WTC11 (cell line): ENCODE results near the gene NPFFR1. TPM values are rescaled to one million over a fixed set of nuclear protein-coding genes. Genes with fewer than 3 reads are reported as not detected.

Source experiments
- ATAC-seq: fragments of 200-7000 bp; cut with Tn5 transposase; 2 replicates; pipeline ENCODE4 v1.10.0; 2021; ENCODE audit warnings: mild to moderate bottlenecking, moderate library complexity
- CTCF ChIA-PET: fragments of 300-600 bp; sonication (Branson Sonifier 250); formaldehyde crosslinking; loops from one replicate; lab custom pipeline; 2021; ENCODE audit warnings: antibody characterized with exemption; lab: Charles Lee
- POLR2A ChIA-PET: fragments of 350-600 bp; sonication (Branson Sonifier 250); formaldehyde crosslinking; loops from one replicate; lab custom pipeline; 2021; ENCODE audit warnings: antibody characterized with exemption; lab: Charles Lee
- DNase-seq: peaks from one replicate; pipeline ENCODE4 v3.0.0; 2021; ENCODE audit warnings: low spot score
- H3K27ac Mint-ChIP-seq: 2 replicates; pipeline ENCODE4 v1.8.0; 2021; ENCODE audit warnings: mixed read lengths
- H3K27me3 Mint-ChIP-seq: 2 replicates; pipeline ENCODE4 v1.8.0; 2021; ENCODE audit warnings: low read depth, mild to moderate bottlenecking, moderate library complexity, mixed read lengths
- H3K36me3 Mint-ChIP-seq: 2 replicates; pipeline ENCODE4 v1.8.0; 2021; ENCODE audit warnings: mixed read lengths
- H3K4me1 Mint-ChIP-seq: 2 replicates; pipeline ENCODE4 v1.8.0; 2022; ENCODE audit warnings: mixed read lengths
- H3K4me3 Mint-ChIP-seq: 2 replicates; pipeline ENCODE4 v1.8.0; 2021; ENCODE audit warnings: mild to moderate bottlenecking, moderate library complexity, mixed read lengths
- H3K9me3 Mint-ChIP-seq: 2 replicates; pipeline ENCODE4 v1.8.0; 2021; ENCODE audit warnings: mixed read lengths
- CDX4 ChIP-seq: fragments of 250-450 bp; sonication (Bioruptor Pico); IDR thresholded peaks from 2 replicates; pipeline ENCODE4 v1.9.0; 2021; ENCODE audit warnings: moderate library complexity, mild to moderate bottlenecking, inconsistent platforms, borderline replicate concordance
- FOXJ3 ChIP-seq: sonication (generic); formaldehyde crosslinking; IDR thresholded peaks from 2 replicates; pipeline ENCODE4 v1.9.0; 2021; ENCODE audit warnings: missing genetic modification reagents, mild to moderate bottlenecking, borderline replicate concordance
- IRF2 ChIP-seq: sonication (generic); formaldehyde crosslinking; IDR thresholded peaks from 2 replicates; pipeline ENCODE4 v1.8.0; 2022; ENCODE audit warnings: low read depth, missing genetic modification reagents, borderline replicate concordance
- MYBL2 ChIP-seq: sonication (generic); formaldehyde crosslinking; IDR thresholded peaks from 2 replicates; pipeline ENCODE4 v1.8.1; 2023; ENCODE audit warnings: mild to moderate bottlenecking, moderate library complexity, missing genetic modification reagents
- PREB ChIP-seq: sonication (generic); formaldehyde crosslinking; IDR thresholded peaks from 2 replicates; pipeline ENCODE4 v1.8.1; 2022; ENCODE audit warnings: mild to moderate bottlenecking, missing genetic modification reagents, moderate library complexity, borderline replicate concordance
- ZNF317 ChIP-seq: sonication (generic); formaldehyde crosslinking; IDR thresholded peaks from 2 replicates; pipeline ENCODE4 v1.8.1; 2023; ENCODE audit warnings: low read depth, mild to moderate bottlenecking, moderate library complexity, missing genetic modification reagents, borderline replicate concordance
- ZNF423 ChIP-seq: fragments of 250-450 bp; sonication (Bioruptor Pico); IDR thresholded peaks from 2 replicates; pipeline ENCODE4 v2.1.2; 2022; ENCODE audit warnings: mild to moderate bottlenecking, moderate library complexity
- total RNA-seq: library from RNA; stranded (reverse); gene quantifications from 3 replicates; pipeline ENCODE4 v1.2.3, GENCODE V29; 2021
- TF ChIP-seq, protein P1 (sequence below): fragments of 250-450 bp; sonication (Bioruptor Pico); conservative IDR thresholded peaks from 2 replicates; pipeline ENCODE4 v1.9.0; 2021; ENCODE audit warnings: mild to moderate bottlenecking
- TF ChIP-seq, protein P2 (sequence below): sonication (generic); formaldehyde crosslinking; IDR thresholded peaks from 2 replicates; pipeline ENCODE4 v1.8.0; 2022; ENCODE audit warnings: mild to moderate bottlenecking, missing genetic modification reagents
- TF ChIP-seq, protein P3 (sequence below): sonication (generic); formaldehyde crosslinking; IDR thresholded peaks from 2 replicates; pipeline ENCODE4 v1.8.1; 2022; ENCODE audit warnings: low read depth, mild to moderate bottlenecking, moderate library complexity, missing genetic modification reagents, borderline replicate concordance
- TF ChIP-seq, protein P4 (sequence below): sonication (generic); formaldehyde crosslinking; IDR thresholded peaks from 2 replicates; pipeline ENCODE4 v1.8.0; 2022; ENCODE audit warnings: missing genetic modification reagents

The NPFFR1 gene
- total RNA-seq, 1 experiment from 2014 or later = 0.04 TPM

- TF ChIP-seq, protein P1, sequence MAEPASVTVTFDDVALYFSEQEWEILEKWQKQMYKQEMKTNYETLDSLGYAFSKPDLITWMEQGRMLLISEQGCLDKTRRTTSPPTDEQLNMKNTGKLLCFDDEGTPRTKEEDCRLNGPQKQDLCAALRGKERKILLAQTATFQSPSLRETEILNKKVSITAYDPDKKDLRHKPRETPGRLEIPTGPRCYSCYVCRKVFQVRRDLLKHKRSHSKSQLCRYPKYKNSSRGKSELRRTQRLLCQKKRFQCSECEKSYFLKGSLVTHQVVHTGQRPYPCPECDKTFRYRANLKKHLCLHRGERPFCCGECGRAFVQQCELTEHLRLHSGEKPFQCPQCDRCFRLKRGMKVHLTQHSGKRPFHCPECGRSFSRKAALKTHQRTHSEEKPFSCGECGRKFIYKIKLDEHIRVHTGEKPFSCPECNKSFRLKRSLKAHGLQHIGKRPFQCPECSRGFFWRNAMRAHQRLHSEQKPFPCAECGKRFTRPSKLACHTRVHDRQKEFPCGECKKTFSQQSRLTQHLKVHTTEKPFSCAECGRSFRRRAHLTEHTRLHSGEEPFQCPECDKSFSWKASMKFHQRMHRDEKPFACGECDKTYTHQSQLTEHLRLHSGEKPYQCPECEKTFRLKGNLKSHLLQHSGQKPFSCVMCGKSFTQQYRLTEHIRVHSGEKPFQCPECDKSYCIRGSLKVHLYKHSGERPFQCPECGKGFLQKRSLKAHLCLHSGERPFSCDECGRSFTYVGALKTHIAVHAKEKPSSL = no peak
- TF ChIP-seq ZNF423 (CRISPR knock-in tag) = no peak
Measured at GRCh38 chr10:70333268-70333667, 49.5 kb upstream of the NPFFR1 start (continued).

GRCh38 chr10:70331486-70332268 lies 47.9 kb upstream of the NPFFR1 start:
- no peak for TF ChIP-seq CDX4 (CRISPR knock-in tag)
- no peak for TF ChIP-seq IRF2 (CRISPR knock-in tag)
- no peak for TF ChIP-seq ZNF317 (CRISPR knock-in tag)
- no peak for TF ChIP-seq MYBL2
- TF ChIP-seq, protein P2, sequence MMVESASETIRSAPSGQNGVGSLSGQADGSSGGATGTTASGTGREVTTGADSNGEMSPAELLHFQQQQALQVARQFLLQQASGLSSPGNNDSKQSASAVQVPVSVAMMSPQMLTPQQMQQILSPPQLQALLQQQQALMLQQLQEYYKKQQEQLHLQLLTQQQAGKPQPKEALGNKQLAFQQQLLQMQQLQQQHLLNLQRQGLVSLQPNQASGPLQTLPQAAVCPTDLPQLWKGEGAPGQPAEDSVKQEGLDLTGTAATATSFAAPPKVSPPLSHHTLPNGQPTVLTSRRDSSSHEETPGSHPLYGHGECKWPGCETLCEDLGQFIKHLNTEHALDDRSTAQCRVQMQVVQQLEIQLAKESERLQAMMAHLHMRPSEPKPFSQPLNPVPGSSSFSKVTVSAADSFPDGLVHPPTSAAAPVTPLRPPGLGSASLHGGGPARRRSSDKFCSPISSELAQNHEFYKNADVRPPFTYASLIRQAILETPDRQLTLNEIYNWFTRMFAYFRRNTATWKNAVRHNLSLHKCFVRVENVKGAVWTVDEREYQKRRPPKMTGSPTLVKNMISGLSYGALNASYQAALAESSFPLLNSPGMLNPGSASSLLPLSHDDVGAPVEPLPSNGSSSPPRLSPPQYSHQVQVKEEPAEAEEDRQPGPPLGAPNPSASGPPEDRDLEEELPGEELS = no peak
- no peak for TF ChIP-seq FOXJ3 (CRISPR knock-in tag)
- TF ChIP-seq, protein P3, sequence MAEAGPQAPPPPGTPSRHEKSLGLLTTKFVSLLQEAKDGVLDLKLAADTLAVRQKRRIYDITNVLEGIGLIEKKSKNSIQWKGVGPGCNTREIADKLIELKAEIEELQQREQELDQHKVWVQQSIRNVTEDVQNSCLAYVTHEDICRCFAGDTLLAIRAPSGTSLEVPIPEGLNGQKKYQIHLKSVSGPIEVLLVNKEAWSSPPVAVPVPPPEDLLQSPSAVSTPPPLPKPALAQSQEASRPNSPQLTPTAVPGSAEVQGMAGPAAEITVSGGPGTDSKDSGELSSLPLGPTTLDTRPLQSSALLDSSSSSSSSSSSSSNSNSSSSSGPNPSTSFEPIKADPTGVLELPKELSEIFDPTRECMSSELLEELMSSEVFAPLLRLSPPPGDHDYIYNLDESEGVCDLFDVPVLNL (CRISPR knock-in tag) = no peak
- TF ChIP-seq, protein P4, sequence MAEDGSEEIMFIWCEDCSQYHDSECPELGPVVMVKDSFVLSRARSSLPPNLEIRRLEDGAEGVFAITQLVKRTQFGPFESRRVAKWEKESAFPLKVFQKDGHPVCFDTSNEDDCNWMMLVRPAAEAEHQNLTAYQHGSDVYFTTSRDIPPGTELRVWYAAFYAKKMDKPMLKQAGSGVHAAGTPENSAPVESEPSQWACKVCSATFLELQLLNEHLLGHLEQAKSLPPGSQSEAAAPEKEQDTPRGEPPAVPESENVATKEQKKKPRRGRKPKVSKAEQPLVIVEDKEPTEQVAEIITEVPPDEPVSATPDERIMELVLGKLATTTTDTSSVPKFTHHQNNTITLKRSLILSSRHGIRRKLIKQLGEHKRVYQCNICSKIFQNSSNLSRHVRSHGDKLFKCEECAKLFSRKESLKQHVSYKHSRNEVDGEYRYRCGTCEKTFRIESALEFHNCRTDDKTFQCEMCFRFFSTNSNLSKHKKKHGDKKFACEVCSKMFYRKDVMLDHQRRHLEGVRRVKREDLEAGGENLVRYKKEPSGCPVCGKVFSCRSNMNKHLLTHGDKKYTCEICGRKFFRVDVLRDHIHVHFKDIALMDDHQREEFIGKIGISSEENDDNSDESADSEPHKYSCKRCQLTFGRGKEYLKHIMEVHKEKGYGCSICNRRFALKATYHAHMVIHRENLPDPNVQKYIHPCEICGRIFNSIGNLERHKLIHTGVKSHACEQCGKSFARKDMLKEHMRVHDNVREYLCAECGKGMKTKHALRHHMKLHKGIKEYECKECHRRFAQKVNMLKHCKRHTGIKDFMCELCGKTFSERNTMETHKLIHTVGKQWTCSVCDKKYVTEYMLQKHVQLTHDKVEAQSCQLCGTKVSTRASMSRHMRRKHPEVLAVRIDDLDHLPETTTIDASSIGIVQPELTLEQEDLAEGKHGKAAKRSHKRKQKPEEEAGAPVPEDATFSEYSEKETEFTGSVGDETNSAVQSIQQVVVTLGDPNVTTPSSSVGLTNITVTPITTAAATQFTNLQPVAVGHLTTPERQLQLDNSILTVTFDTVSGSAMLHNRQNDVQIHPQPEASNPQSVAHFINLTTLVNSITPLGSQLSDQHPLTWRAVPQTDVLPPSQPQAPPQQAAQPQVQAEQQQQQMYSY (CRISPR knock-in tag) = peak; percentile 79
- TF ChIP-seq PREB (CRISPR knock-in tag) = no peak
- DNase-seq (peak; percentile 26), ATAC-seq (peak; percentile 64)
- Mint-ChIP-seq H3K27me3 (no peaks in the 10 kb centered on the region), H3K4me1 (peaks cover 3% of the 10 kb centered on the region; the same call in 1 of the 2 replicates), H3K36me3 (peaks cover 21% of the 10 kb centered on the region), H3K4me3 (no peak overlapping the region), H3K27ac (no peak overlapping the region; the same call in 1 of the 2 replicates), H3K9me3 (peaks cover 7% of the 10 kb centered on the region; the same call in 1 of the 2 replicates)
- CTCF ChIA-PET = interaction anchor here (1.3 to 1.4 kb wide), 2 partner anchors 66 to 72 kb away, joined by 3 to 4 read pairs; no protein-coding TSS in a partner anchor
- POLR2A ChIA-PET = no interaction called here
